ENCODE results near the gene WDR33. TPM values are rescaled to one million over a fixed set of nuclear protein-coding genes. Genes with fewer than 3 reads are reported as not detected.

Gene WDR33
- 19.7 and 28.8 TPM in 2 replicates for total RNA-seq (2014; rRNA removed; shearing (Covaris generic))

DNA sequence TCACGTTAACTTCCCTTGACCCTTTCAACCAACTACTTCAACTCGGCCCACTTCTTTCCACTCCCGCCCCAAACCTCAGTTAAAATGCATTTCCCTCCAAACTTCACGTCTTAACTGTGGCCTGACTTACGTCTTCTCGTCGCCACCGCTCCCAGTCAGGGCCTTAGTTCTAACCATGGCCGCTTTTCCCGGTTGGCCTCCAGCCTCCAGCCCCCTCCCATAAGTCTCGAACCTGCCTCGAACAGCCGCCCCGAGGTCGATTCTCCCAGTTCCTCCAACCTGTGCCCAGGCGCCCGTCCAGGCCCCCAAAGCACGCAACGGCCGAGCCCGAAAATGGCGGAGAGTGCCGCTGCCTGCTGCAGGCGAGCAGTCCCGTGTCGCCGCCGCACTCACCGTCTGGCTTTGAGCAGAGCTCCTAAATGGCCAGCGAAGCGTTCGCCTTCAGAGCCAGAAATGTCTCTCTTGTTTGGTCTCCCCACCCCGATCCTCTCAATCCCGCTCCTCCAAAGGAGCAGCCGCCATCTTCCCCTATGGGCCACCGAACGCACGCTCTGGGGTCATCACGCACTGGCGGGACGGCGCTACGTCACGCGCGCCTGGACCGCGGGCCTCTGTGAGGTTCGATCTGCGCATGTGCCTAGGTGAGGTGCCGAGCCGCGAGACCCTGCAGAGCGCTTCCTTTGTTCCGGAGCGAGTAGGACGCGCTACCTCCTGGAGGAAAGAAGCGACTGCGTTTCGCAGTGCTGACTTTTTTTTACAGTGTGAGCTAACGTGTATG, at the start of gene WDR33:
WDR33 (minus strand) TSS at position 553 of the 778 bp plus-strand sequence. CDS start 40,190 bp downstream, outside the sequence.

DNA sequence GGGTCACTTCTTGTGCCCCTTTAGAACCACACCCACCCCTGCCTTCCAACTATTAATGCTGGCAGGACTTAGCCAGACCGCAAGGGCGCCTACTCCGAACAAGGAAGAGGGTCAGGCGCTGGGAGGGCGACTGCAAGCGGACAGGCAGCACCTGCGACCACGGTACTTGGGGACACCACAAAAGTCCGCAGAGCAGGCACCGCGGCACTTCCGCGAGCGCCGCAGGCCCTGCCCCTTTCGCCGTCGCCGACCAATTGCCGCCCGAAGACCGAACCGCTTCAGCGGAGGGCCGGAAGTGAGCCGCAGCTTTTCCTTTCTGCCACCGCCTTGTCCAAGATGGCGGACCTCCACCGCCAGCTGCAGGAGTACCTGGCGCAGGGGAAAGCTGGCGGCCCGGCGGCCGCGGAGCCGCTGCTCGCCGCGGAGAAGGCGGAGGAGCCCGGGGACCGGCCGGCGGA, 109.7 kb downstream of the WDR33 start, which contains the start of gene SFT2D3:
SFT2D3 (plus strand) TSS at position 305 of the 458 bp plus-strand sequence; CDS start at position 337, 32 bp downstream.

DNA sequence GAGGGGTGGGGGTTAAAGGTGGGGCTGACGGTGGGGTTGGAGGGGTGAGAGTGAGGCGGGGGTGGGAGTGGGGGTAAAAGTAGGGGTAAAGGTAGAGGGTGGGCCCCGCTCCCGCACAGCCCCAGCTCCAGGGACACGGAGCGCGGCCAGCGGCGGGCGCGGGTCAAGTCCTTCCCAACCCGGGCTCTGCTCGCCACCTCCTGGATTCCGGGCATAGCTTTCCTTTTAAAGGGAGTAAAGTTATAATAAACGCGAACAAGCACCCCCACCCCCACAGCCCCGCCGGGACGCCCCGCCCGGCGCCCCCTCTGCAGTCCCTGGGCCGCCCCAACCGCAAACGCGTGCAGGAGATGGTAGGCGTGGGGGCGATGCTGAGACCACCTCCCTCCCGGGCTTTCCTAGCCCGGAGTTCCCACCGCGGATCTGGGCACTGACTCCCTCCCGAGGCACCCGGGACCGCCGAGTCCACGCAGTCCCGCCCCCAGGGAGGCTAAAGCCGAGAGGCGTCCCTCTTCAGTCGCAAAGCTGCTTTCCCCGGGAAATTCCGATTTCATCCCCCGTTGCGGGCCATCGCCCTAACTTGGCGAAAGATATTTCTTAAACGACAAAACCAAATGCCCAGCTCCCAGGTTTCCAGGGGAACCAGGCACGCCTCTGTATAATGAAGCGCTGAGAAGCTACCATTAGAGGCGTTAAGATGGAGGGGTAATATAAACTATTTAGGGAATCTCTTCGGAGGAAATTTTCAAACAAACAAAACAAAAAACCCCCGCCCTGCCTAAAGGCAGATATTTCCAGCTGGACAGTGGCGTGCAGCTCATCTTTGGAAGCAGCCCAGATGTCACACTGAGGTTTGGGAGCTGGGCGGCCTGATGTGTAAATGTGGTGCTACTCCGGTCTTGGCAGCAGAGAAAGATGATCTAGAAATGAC, 135.4 kb downstream of the WDR33 start, which contains the start of gene LIMS2:
LIMS2 (minus strand) TSS at position 200 of the 931 bp plus-strand sequence. CDS start 506 bp downstream, outside the sequence.

Small RNA genes within 50 kb of the gene (small RNA-seq; reads per million reads assigned to genes)
- gene RF00017 (not detected), gene RF00019 (not detected), gene RNU6-395P (not detected), gene RNY4P7 (0.33 reads per million)

Other genes starting within 250 kb of the WDR33 start
- 0.27 TPM in 1 of 2 replicates, not detected in the other for gene GPR17, start 165.0 kb downstream of the WDR33 start, total RNA-seq (2014; rRNA removed; shearing (Covaris generic))
- gene LIMS2, start 135.6 kb downstream of the WDR33 start, total RNA-seq (2014; rRNA removed; shearing (Covaris generic)): 0.19 and 0.48 TPM in 2 replicates
- 4.8 and 5.8 TPM in 2 replicates for gene SFT2D3, start 109.7 kb downstream of the WDR33 start, total RNA-seq (2014; rRNA removed; shearing (Covaris generic))
- gene POLR2D, start 47.0 kb upstream of the WDR33 start, total RNA-seq (2014; rRNA removed; shearing (Covaris generic)): 21.2 and 21.6 TPM in 2 replicates
- 13.1 and 15.1 TPM in 2 replicates for gene AMMECR1L, start 74.8 kb upstream of the WDR33 start, total RNA-seq (2014; rRNA removed; shearing (Covaris generic))
- 4.1 and 6.4 TPM in 2 replicates for gene SAP130, start 216.9 kb upstream of the WDR33 start, total RNA-seq (2014; rRNA removed; shearing (Covaris generic))